ENCODE data around the gene IQCF6.

GRCh38 chr3:51815614-51816013 lies 36.6 kb upstream of the IQCF6 start:
- no peak for TF ChIP-seq POLR2AphosphoS5 (IDR thresholded peaks at IDR 0.05)
- TF ChIP-seq POLR2A (IDR thresholded peaks at IDR 0.05), result no peak
- TF ChIP-seq CTCF (IDR thresholded peaks at IDR 0.05), result no peak
